LNCaP clone FGC (cell line): ENCODE results near the gene PDGFD.

Experiments used
- DNase-seq: peaks from one replicate; pipeline ENCODE4 v3.0.0-alpha.2; 2011; ENCODE audit warnings: low read depth
- H3K4me3 ChIP-seq: 2 replicates; pipeline ENCODE4 v1.5.1; 2011; ENCODE audit warnings: mild to moderate bottlenecking, low read depth, low read length, control low read depth
- CTCF ChIP-seq: IDR thresholded peaks from 2 replicates; pipeline ENCODE4 v1.5.1; 2012; ENCODE audit warnings: mild to moderate bottlenecking; ENCODE audit not compliant: control insufficient read depth, insufficient read depth; ENCODE audit errors: extremely low read depth

PDGFD gene

GRCh38 chr11:104024572-104024971 lies 139.4 kb downstream of the PDGFD start:
- no peak for DNase-seq
- no peak for TF ChIP-seq CTCF

GRCh38 chr11:104015649-104016415 lies 148.1 kb downstream of the PDGFD start:
- no peak overlapping the region for H3K4me3 ChIP-seq
- no peak for TF ChIP-seq CTCF
- DNase-seq = no peak

More at GRCh38 chr11:104024572-104024971, 139.4 kb downstream of the PDGFD start:
- no peak overlapping the region for H3K4me3 ChIP-seq

- TF ChIP-seq CTCF = no peak
- no peak for DNase-seq
- H3K4me3 ChIP-seq = no peak overlapping the region
Observed at GRCh38 chr11:104011044-104011443, 152.9 kb downstream of the PDGFD start.

- DNase-seq = no peak
- H3K4me3 ChIP-seq = no peak overlapping the region
- no peak for TF ChIP-seq CTCF
Observed at GRCh38 chr11:104009744-104010143, 154.2 kb downstream of the PDGFD start.

- no peak overlapping the region for H3K4me3 ChIP-seq
- TF ChIP-seq CTCF = no peak
- DNase-seq = no peak
Observed at GRCh38 chr11:104005234-104005855, 158.6 kb downstream of the PDGFD start.

- no peak for TF ChIP-seq CTCF
- no peak overlapping the region for H3K4me3 ChIP-seq
- no peak for DNase-seq
Observed at GRCh38 chr11:104003491-104003890, 160.5 kb downstream of the PDGFD start.
